DND-41 (cell line): ENCODE data around the gene SLC8A3.

Experiments used
- ATAC-seq: fragments of 200-7000 bp; cut with Tn5 transposase; 3 replicates; pipeline ENCODE4 v1.9.1; 2021; ENCODE audit warnings: low read depth; ENCODE audit not compliant: insufficient read depth
- DNase-seq: peaks from one replicate; pipeline ENCODE4 v3.0.0-alpha.2; 2020
- H2AFZ ChIP-seq: 2 replicates; pipeline ENCODE4 v1.6.0; 2012; ENCODE audit warnings: low read depth, low read length
- H3K27ac ChIP-seq: 2 replicates; pipeline ENCODE4 v1.5.1; 2012; ENCODE audit warnings: low read length, inconsistent platforms
- H3K27me3 ChIP-seq: fragments of 200-600 bp; sonication (generic); 2 replicates; pipeline ENCODE4 v1.6.0; 2012; ENCODE audit warnings: low read length, mild to moderate bottlenecking, inconsistent platforms; ENCODE audit not compliant: insufficient read depth, poor library complexity
- H3K36me3 ChIP-seq: 2 replicates; pipeline ENCODE4 v1.5.1; 2012; ENCODE audit warnings: low read length, inconsistent platforms; ENCODE audit not compliant: insufficient read depth
- H3K4me1 ChIP-seq: 2 replicates; pipeline ENCODE4 v1.5.1; 2012; ENCODE audit warnings: mild to moderate bottlenecking, low read length; ENCODE audit not compliant: insufficient read depth
- H3K4me2 ChIP-seq: 2 replicates; pipeline ENCODE4 v1.6.0; 2012; ENCODE audit warnings: mild to moderate bottlenecking, moderate library complexity, low read length, inconsistent platforms; ENCODE audit not compliant: insufficient read depth
- H3K4me3 ChIP-seq, 2 experiments: fragments of 200-600 bp in 1 of 2; shearing (Covaris generic) in 1 of 2; 2 replicates each; pipeline ENCODE4 v1.5.1; 2012 to 2016; ENCODE audit warnings: inconsistent platforms in 2 of 2, low read length in 2 of 2, mild to moderate bottlenecking in 2 of 2, low read depth in 1 of 2, moderate library complexity in 1 of 2
- H3K79me2 ChIP-seq: 2 replicates; pipeline ENCODE4 v1.6.0; 2012; ENCODE audit warnings: low read length, inconsistent platforms; ENCODE audit not compliant: insufficient read depth
- H3K9ac ChIP-seq: 2 replicates; pipeline ENCODE4 v1.6.0; 2012; ENCODE audit warnings: low read depth, mild to moderate bottlenecking, inconsistent platforms, low read length, moderate library complexity
- H3K9me3 ChIP-seq: 2 replicates; pipeline ENCODE4 v1.5.1; 2012; ENCODE audit warnings: low read length, moderate library complexity, mild to moderate bottlenecking, inconsistent platforms; ENCODE audit not compliant: insufficient read depth, severe bottlenecking
- H4K20me1 ChIP-seq: 2 replicates; pipeline ENCODE4 v1.6.0; 2012; ENCODE audit warnings: low read length; ENCODE audit not compliant: insufficient read depth
- EZH2 ChIP-seq: IDR thresholded peaks from 3 replicates; pipeline ENCODE4 v1.6.1; 2012; ENCODE audit warnings: borderline replicate concordance, low read depth, mild to moderate bottlenecking, moderate library complexity, low read length, inconsistent platforms; ENCODE audit not compliant: severe bottlenecking
- TF ChIP-seq, protein P1 (sequence below): IDR thresholded peaks from 2 replicates; pipeline ENCODE4 v1.5.1; 2012; ENCODE audit warnings: borderline replicate concordance, low read length, moderate library complexity, mild to moderate bottlenecking; ENCODE audit not compliant: poor library complexity, severe bottlenecking; ENCODE audit errors: extremely low read depth

SLC8A3 gene

DNA sequence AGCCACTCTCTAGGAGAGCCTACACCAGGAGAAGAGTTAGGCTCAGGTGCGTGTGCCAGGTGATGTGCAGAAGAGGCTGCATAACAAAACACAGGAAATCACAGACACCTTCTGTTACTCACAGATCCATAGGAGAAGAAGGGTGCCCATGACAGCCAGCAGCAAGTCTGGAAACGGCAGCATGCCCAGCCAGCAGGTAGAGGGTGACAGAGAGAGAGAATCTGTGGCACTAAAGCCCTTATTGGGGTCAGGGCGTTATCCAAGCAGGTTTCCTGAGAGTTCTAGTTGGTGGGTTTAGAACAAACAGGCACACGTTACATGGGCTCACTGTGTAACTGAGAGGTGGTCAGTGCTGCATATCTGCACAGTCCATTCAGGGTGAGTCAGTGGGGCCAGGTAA, 14.9 kb upstream of the SLC8A3 start:
- H2AFZ ChIP-seq, result no peak overlapping the region
- H4K20me1 ChIP-seq, result no peaks in the 10 kb centered on the region; the same call in 1 of the 2 replicates
- no peak overlapping the region for H3K4me2 ChIP-seq
- H3K4me3 ChIP-seq, result no peak overlapping the region
- H3K9ac ChIP-seq, result no peak overlapping the region
- H3K9me3 ChIP-seq, result no peaks in the 10 kb centered on the region
- peaks cover 18% of the 10 kb centered on the region for H3K27me3 ChIP-seq
- ATAC-seq, result no peak
- TF ChIP-seq EZH2, result no peak
- TF ChIP-seq, protein P1, sequence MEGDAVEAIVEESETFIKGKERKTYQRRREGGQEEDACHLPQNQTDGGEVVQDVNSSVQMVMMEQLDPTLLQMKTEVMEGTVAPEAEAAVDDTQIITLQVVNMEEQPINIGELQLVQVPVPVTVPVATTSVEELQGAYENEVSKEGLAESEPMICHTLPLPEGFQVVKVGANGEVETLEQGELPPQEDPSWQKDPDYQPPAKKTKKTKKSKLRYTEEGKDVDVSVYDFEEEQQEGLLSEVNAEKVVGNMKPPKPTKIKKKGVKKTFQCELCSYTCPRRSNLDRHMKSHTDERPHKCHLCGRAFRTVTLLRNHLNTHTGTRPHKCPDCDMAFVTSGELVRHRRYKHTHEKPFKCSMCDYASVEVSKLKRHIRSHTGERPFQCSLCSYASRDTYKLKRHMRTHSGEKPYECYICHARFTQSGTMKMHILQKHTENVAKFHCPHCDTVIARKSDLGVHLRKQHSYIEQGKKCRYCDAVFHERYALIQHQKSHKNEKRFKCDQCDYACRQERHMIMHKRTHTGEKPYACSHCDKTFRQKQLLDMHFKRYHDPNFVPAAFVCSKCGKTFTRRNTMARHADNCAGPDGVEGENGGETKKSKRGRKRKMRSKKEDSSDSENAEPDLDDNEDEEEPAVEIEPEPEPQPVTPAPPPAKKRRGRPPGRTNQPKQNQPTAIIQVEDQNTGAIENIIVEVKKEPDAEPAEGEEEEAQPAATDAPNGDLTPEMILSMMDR, result no peak
- H3K4me1 ChIP-seq, result no peaks in the 10 kb centered on the region
- H3K27ac ChIP-seq, result no peak overlapping the region
- DNase-seq, result no peak
- H3K36me3 ChIP-seq, result no peaks in the 10 kb centered on the region
- no peaks in the 10 kb centered on the region for H3K79me2 ChIP-seq

DNA sequence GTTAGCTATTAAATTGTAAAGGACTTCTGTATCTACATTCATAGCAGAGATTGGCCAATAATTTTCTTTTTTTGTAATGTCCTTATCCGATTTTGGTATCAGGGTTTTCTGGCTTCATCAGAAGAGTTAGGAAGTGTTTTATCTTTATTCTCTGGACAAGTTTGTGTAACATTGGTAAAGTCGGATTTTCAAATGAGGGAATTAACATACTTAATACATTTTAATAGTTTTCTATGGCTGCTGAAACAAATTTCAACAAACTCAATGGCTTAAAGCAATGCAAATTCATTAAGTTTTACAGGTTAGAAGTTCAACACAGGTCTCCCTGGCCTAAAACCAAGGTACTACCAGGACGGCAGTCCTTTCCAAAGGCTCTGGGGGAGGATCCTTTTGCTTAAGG, 13.2 kb upstream of the SLC8A3 start:
- H2AFZ ChIP-seq, result no peak overlapping the region
- no peak overlapping the region for H3K9ac ChIP-seq
- no peak for DNase-seq
- ATAC-seq, result no peak
- TF ChIP-seq, protein P1, result no peak
- no peak for TF ChIP-seq EZH2
- no peaks in the 10 kb centered on the region for H3K36me3 ChIP-seq
- peaks cover 18% of the 10 kb centered on the region for H3K27me3 ChIP-seq
- no peaks in the 10 kb centered on the region for H3K79me2 ChIP-seq
- H3K4me1 ChIP-seq, result no peaks in the 10 kb centered on the region
- H4K20me1 ChIP-seq, result no peaks in the 10 kb centered on the region; the same call in 1 of the 2 replicates
- no peak overlapping the region for H3K4me2 ChIP-seq
- no peaks in the 10 kb centered on the region for H3K9me3 ChIP-seq
- H3K4me3 ChIP-seq, result no peak overlapping the region
- no peak overlapping the region for H3K27ac ChIP-seq

DNA sequence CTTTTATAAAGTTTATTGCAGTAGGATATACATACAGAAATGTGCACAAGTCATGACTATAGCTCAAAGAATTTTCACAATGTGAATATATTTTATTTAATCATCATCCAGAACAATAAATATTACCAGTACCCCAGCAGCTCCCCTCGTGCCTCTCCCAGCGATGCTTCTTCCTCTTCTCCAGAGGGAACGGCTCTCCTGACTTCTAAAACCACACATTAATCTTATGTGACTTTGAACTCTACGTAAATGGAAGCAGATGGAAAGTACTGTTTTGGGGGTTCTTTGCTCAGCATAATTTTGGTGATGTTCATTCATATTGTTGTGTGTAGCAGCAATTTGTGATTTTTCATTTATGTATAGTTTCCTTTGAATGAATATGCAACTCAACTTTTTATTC, 4.6 kb upstream of the SLC8A3 start:
- ATAC-seq (no peak), DNase-seq (no peak)
- no peak overlapping the region for H3K27ac ChIP-seq
- no peak overlapping the region for H3K9ac ChIP-seq
- no peaks in the 10 kb centered on the region for H3K27me3 ChIP-seq
- H3K4me3 ChIP-seq, result no peak overlapping the region
- no peak overlapping the region for H3K4me2 ChIP-seq
- H3K79me2 ChIP-seq, result no peaks in the 10 kb centered on the region
- no peaks in the 10 kb centered on the region for H3K4me1 ChIP-seq
- H2AFZ ChIP-seq, result no peak overlapping the region
- H3K9me3 ChIP-seq, result no peaks in the 10 kb centered on the region
- no peak for TF ChIP-seq EZH2
- TF ChIP-seq, protein P1, result no peak
- no peaks in the 10 kb centered on the region for H3K36me3 ChIP-seq
- H4K20me1 ChIP-seq, result no peaks in the 10 kb centered on the region

DNA sequence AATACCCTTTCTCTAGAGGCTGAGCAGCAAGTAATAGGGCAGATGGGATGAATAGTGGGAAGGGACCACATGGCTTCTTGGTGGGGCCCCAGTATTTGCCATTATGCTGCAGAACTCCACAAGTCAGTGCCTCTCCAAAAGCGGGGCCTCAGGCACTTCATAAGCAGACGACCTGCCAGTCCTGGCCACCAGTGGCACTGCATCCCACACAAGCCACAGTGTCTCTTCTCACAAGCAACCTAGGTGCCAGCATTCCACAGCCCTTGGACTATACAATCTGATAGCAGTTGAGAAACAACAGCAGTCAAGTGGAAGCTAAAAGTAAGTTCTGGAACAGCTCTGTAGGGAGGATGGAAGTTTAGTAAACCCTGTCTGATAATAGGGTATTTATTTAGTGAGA, 4.2 kb upstream of the SLC8A3 start:
- ATAC-seq (no peak), DNase-seq (peak; percentile 5)
- H3K9me3 ChIP-seq, result no peaks in the 10 kb centered on the region
- no peak overlapping the region for H3K4me3 ChIP-seq
- no peaks in the 10 kb centered on the region for H3K4me1 ChIP-seq
- no peaks in the 10 kb centered on the region for H4K20me1 ChIP-seq
- no peaks in the 10 kb centered on the region for H3K27me3 ChIP-seq
- no peak overlapping the region for H3K27ac ChIP-seq
- no peak overlapping the region for H3K9ac ChIP-seq
- no peak overlapping the region for H2AFZ ChIP-seq
- TF ChIP-seq, protein P1, result peak; percentile 33
- TF ChIP-seq EZH2, result no peak
- H3K4me2 ChIP-seq, result no peak overlapping the region
- H3K36me3 ChIP-seq, result no peaks in the 10 kb centered on the region
- no peaks in the 10 kb centered on the region for H3K79me2 ChIP-seq
